Thyroid gland (tissue), 4 donors: ENCODE results near the gene PPP1R13B. TPM values are rescaled to one million over a fixed set of nuclear protein-coding genes. Genes with fewer than 3 reads are reported as not detected.
"Not testable (repeated sequence)": the region's sequence is repeated elsewhere in the genome, so short reads cannot be mapped to it uniquely, and the experiment has no call there.

Source experiments
- DNase-seq, 2 donors: peaks; one replicate each; pipeline ENCODE4 v3.0.0-alpha.2; 2019
- H3K27ac ChIP-seq, 3 donors: fragments of 200-600 bp; sonication (generic); 1 replicate in 2 of 3; 2 replicates in 1 of 3; pipeline ENCODE4 v1.5.1; 2016 to 2019; ENCODE audit warnings: mild to moderate bottlenecking in 1 of 3, moderate library complexity in 1 of 3
- H3K27me3 ChIP-seq: fragments of 200-600 bp; sonication (generic); one replicate; pipeline ENCODE4 v1.5.1; 2019
- H3K36me3 ChIP-seq, 2 donors: fragments of 200-600 bp; sonication (generic); one replicate each; pipeline ENCODE4 v1.5.1; 2016 to 2019
- H3K4me1 ChIP-seq, 2 donors: fragments of 200-600 bp; sonication (generic); one replicate each; pipeline ENCODE4 v1.5.1; 2017 to 2019
- H3K4me3 ChIP-seq, 3 donors: fragments of 200-600 bp; sonication (generic); replicated peaks in 1 of 3; 1 replicate in 2 of 3; 2 replicates in 1 of 3; pipeline ENCODE4 v1.5.1; 2016; ENCODE audit warnings: mild to moderate bottlenecking in 1 of 3
- H3K9me3 ChIP-seq: fragments of 200-600 bp; sonication (generic); one replicate; pipeline ENCODE4 v1.5.1; 2017
- CTCF ChIP-seq, 6 experiments: fragments of 200-600 bp in 3 of 6; fragments of 450-650 bp in 3 of 6; sonication (generic) in 3 of 6; IDR thresholded peaks; one replicate each; pipeline ENCODE4 v1.5.1; 2016 to 2019; ENCODE audit warnings: antibody characterized with exemption in 6 of 6, mild to moderate bottlenecking in 2 of 6, inconsistent platforms in 1 of 6, moderate library complexity in 1 of 6
- POLR2A ChIP-seq, 2 donors: fragments of 450-650 bp; IDR thresholded peaks; one replicate each; pipeline ENCODE4 v1.6.1; 2017; ENCODE audit warnings: antibody characterized with exemption in 2 of 2, mild to moderate bottlenecking in 2 of 2, moderate library complexity in 1 of 2
- WGBS, 2 donors: methylation state at CpG; one replicate each; pipeline ENCODE4 v1.1.5; 2017; 5-methylcytosine and 5-hydroxymethylcytosine counted together
- intact Hi-C: fragments of 100-400 bp; cut with DNase I; formaldehyde crosslinking; loops from one replicate; pipeline ENCODE4 v1.15.1; 2023
- total RNA-seq, 4 donors: library from RNA; depleted of rRNA; stranded (reverse); fragments of >200 nt; gene quantifications; one replicate each; pipeline ENCODE4 v1.2.3, GENCODE V29; 2016

The PPP1R13B gene
- total RNA-seq, 4 donors from 2014 or later, result 77.0 to 131 (median 81.8) TPM

DNA sequence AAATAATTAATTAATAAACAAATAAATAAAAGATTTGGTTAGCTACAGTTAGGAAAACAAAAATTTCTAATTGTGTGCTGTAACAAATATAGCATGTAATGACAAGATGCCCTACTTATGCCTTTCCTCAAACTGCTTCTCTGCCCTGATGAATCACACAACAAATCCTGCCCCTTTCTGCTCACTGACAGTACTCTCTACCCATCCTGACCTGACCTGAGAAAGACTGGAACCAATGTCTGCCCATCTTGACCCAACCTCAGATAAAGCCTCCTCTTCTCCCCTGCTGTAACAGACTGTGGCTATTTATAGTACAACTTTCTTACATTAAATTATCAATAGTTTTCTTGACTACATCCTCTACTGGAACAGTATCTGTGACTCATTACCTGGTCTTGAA lies 43.7 kb downstream of the PPP1R13B start:
- Histone ChIP-seq H3K27ac (peak overlapping the region in 2 of 3 donors; percentile 15 to 58), H3K9me3 (no peaks in the 10 kb centered on the region), H3K27me3 (no peaks in the 10 kb centered on the region), H3K36me3 (no peaks in the 10 kb centered on the region), H3K4me3 (no peak overlapping the region), H3K4me1 (peaks cover 23 to 54% of the 10 kb centered on the region in 2 donors)
- no peak for TF ChIP-seq CTCF (IDR thresholded peaks at IDR 0.05)
- TF ChIP-seq POLR2A (IDR thresholded peaks at IDR 0.05), result no peak
- intact Hi-C loops, result loop anchor here (10.0 kb wide), 1 partner anchor 171 kb away; no protein-coding TSS in a partner anchor
- no peak for DNase-seq

DNA sequence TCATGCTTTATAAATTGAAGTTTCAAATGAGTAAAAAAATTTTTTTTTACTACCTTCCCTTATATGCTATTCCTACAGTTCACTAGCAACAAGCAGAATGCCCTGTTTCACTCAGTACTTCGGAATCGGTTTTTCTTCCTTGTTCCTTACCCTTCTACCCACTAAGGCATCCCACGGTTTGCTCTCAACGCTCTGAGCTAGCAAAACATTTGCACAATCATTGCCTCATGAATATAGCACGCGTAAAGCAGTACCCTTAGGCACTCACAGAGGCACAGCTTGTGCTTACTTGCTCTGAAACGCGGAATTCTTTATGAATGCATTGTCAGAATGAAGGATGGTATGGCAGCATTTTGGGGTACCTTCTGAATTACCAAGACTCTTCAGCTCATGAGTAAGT lies 45.0 kb downstream of the PPP1R13B start:
- Histone ChIP-seq H3K27ac (peak overlapping the region; percentile 15 to 58 (median 51)), H3K9me3 (no peaks in the 10 kb centered on the region), H3K4me1 (peaks cover 23 to 48% of the 10 kb centered on the region in 2 donors), H3K4me3 (no peak overlapping the region), H3K27me3 (no peaks in the 10 kb centered on the region), H3K36me3 (no peaks in the 10 kb centered on the region)
- WGBS, 2 donors, result 33 to 48% methylated on average over 8 of the region's 8 CpGs
- TF ChIP-seq POLR2A (IDR thresholded peaks at IDR 0.05) (peak in 1 of 2 donors; percentile 52), CTCF (IDR thresholded peaks at IDR 0.05) (no peak)
- intact Hi-C loops, result loop anchor here (10.0 kb wide), 1 partner anchor 172 kb away; no protein-coding TSS in a partner anchor
- DNase-seq, result peak; percentile 62 to 70

DNA sequence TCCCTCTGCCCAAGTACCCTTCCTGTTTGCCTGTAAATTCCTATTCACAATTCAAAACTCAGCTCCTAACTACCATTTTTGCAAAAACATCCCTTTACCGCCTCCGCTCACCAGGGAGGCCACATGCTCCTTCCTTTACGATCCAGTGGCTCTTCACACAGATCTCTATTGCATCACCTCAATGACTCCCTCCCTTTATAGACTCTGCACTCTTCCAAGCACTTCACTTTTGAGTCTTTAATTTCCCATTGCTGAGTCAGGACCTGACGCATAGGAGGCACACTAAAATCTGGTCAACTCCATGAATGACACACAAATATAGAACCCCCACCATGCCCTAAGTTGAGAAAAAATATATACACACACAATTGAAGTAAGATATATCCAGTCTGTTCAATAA lies 45.9 kb downstream of the PPP1R13B start:
- H3K4me3 ChIP-seq, result no peak overlapping the region
- H3K9me3 ChIP-seq, result no peaks in the 10 kb centered on the region
- TF ChIP-seq CTCF (IDR thresholded peaks at IDR 0.05), result no peak
- no peak for TF ChIP-seq POLR2A (IDR thresholded peaks at IDR 0.05)
- no peaks in the 10 kb centered on the region for H3K27me3 ChIP-seq
- 28 to 40% methylated on average over 4 of the region's 4 CpGs for WGBS, 2 donors
- peak; percentile 38 to 51 for DNase-seq
- H3K27ac ChIP-seq, result peak overlapping the region; percentile 15 to 58 (median 51)
- H3K36me3 ChIP-seq, result peaks cover 0 to 3% of the 10 kb centered on the region in 2 donors
- intact Hi-C loops, result loop anchor here (10.0 kb wide), 1 partner anchor 173 kb away; no protein-coding TSS in a partner anchor
- H3K4me1 ChIP-seq, result peaks cover 23 to 42% of the 10 kb centered on the region in 2 donors

GRCh38 chr14:103793192-103793591 lies 54.2 kb downstream of the PPP1R13B start:
- H3K27ac ChIP-seq, H3K4me1 ChIP-seq: not testable (repeated sequence)
- peaks cover 14 to 20% of the 10 kb centered on the region in 2 donors for H3K36me3 ChIP-seq

DNA sequence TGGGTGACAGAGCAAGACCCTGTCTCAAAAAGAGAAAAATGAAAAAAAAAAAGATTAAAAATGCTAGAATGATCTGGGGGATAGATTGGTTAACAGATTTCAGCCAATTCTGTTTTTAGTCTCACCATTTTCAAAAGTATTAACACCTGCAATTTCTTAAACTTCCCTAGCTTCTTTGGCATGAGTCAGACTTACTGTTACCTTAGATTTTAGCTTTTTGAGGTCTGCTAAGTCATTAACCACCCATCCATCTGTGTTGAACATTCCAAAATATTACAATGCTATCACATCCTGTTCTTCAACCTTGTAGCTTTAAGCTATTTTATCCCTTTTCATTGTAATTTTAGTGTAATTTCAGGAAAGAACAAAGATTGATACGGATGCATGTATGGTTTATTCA lies 59.3 kb downstream of the PPP1R13B start:
- Histone ChIP-seq H3K27me3 (no peaks in the 10 kb centered on the region), H3K9me3 (no peaks in the 10 kb centered on the region), H3K36me3 (peaks cover 11 to 14% of the 10 kb centered on the region in 2 donors), H3K27ac (no peak overlapping the region), H3K4me1 (no peaks in the 10 kb centered on the region), H3K4me3 (no peak overlapping the region)
- 83 to 93% methylated on average over 1 of the region's 1 CpG for WGBS, 2 donors
- no peak for DNase-seq
- intact Hi-C loops, result no loop called here
- no peak for TF ChIP-seq CTCF (IDR thresholded peaks at IDR 0.05)
- TF ChIP-seq POLR2A (IDR thresholded peaks at IDR 0.05), result no peak

More at GRCh38 chr14:103793192-103793591, 54.2 kb downstream of the PPP1R13B start:
- H3K4me3 ChIP-seq, H3K9me3 ChIP-seq, DNase-seq, H3K27me3 ChIP-seq, intact Hi-C loops: not testable (repeated sequence)
